ENCODE results near the gene NDUFA5. TPM values are rescaled to one million over a fixed set of nuclear protein-coding genes. Genes with fewer than 3 reads are reported as not detected.

The NDUFA5 gene
- total RNA-seq, 1 experiment from 2014 or later = 53.4 TPM

DNA sequence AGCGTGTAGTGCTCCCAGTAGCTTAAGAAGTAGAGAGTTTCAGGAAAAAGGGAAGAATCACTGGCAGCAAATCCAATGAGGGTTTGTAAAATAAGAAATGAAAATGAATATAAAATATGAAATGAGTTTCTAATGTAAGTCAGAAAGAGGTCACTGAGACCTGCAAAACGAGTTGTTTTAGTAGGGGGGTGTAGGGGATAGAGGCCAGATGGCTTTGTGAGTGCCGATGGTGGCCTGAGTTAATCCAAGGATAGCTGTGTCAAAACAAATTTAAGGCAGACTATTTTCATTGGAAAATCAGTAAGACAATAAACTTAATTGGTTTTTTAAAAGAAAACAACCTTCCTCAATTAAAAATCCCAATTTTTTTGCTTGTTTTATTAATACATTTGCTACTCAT, 43.3 kb upstream of the NDUFA5 start:
- Histone ChIP-seq H3K9me3 (ENCODE audit: control insufficient read depth, insufficient read depth, low read depth, low read length) (no peaks in the 10 kb centered on the region), H3K27ac (ENCODE audit: low read length) (no peak overlapping the region), H3K4me3 (ENCODE audit: low read depth in 2 of 2, low read length in 2 of 2) (no peak overlapping the region), H3K36me3 (ENCODE audit: control insufficient read depth, insufficient read depth, low read length) (no peaks in the 10 kb centered on the region), H3K4me1 (ENCODE audit: control insufficient read depth, insufficient read depth, low read length) (no peaks in the 10 kb centered on the region), H3K27me3 (ENCODE audit: control insufficient read depth, insufficient read depth, low read length) (no peaks in the 10 kb centered on the region)
- in situ Hi-C loops (cut with HindIII; ENCODE audit: low pct_unique_long_range_greater_than_20kb, low sequenced_read_pairs) (no loop called here), intact Hi-C loops (cut with micrococcal nuclease; ENCODE audit: unreplicated experiment) (no loop called here)
- ATAC-seq (no peak), DNase-seq (ENCODE audit: low read depth, low spot score) (no peak)
- ChIA-PET CTCF (no interaction called here), POLR2A (no interaction called here)
- BruUV-seq (replicated peaks) = no TSS peak
- TF ChIP-seq POLR2AphosphoS5 (IDR thresholded peaks at IDR 0.05; ENCODE audit: low read depth, low read length) (no peak), TCF7L2 (IDR thresholded peaks at IDR 0.05; ENCODE audit: low read depth, low read length) (no peak), SIN3A (IDR thresholded peaks at IDR 0.05; ENCODE audit: borderline replicate concordance, insufficient read depth, low read depth, low read length) (no peak)
- TF ChIP-seq, protein P1, sequence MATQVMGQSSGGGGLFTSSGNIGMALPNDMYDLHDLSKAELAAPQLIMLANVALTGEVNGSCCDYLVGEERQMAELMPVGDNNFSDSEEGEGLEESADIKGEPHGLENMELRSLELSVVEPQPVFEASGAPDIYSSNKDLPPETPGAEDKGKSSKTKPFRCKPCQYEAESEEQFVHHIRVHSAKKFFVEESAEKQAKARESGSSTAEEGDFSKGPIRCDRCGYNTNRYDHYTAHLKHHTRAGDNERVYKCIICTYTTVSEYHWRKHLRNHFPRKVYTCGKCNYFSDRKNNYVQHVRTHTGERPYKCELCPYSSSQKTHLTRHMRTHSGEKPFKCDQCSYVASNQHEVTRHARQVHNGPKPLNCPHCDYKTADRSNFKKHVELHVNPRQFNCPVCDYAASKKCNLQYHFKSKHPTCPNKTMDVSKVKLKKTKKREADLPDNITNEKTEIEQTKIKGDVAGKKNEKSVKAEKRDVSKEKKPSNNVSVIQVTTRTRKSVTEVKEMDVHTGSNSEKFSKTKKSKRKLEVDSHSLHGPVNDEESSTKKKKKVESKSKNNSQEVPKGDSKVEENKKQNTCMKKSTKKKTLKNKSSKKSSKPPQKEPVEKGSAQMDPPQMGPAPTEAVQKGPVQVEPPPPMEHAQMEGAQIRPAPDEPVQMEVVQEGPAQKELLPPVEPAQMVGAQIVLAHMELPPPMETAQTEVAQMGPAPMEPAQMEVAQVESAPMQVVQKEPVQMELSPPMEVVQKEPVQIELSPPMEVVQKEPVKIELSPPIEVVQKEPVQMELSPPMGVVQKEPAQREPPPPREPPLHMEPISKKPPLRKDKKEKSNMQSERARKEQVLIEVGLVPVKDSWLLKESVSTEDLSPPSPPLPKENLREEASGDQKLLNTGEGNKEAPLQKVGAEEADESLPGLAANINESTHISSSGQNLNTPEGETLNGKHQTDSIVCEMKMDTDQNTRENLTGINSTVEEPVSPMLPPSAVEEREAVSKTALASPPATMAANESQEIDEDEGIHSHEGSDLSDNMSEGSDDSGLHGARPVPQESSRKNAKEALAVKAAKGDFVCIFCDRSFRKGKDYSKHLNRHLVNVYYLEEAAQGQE (IDR thresholded peaks at IDR 0.05; ENCODE audit: insufficient read depth in 1 of 2, low read depth in 2 of 2, low read length in 1 of 2) = no peak
- TF ChIP-seq, protein P2, sequence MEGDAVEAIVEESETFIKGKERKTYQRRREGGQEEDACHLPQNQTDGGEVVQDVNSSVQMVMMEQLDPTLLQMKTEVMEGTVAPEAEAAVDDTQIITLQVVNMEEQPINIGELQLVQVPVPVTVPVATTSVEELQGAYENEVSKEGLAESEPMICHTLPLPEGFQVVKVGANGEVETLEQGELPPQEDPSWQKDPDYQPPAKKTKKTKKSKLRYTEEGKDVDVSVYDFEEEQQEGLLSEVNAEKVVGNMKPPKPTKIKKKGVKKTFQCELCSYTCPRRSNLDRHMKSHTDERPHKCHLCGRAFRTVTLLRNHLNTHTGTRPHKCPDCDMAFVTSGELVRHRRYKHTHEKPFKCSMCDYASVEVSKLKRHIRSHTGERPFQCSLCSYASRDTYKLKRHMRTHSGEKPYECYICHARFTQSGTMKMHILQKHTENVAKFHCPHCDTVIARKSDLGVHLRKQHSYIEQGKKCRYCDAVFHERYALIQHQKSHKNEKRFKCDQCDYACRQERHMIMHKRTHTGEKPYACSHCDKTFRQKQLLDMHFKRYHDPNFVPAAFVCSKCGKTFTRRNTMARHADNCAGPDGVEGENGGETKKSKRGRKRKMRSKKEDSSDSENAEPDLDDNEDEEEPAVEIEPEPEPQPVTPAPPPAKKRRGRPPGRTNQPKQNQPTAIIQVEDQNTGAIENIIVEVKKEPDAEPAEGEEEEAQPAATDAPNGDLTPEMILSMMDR (IDR thresholded peaks at IDR 0.05) = no peak

DNA sequence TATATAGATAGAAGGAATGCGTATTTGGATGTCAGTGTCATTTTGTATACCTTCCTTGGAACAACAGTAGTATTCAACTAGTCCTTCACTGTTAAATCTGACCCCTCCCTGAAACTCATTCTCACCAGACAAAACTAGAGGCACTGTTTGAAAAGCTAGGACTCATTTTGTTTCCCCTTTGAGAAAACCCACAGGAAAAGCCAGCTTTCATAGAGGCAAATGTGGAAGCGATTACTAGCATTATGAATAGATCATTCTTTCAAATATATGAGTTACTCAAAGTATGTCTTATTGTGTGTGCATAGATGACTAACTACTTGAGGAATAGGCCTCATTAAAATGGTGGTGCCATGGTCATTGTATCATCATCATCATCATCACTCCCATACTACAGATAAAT, 42.1 kb upstream of the NDUFA5 start:
- intact Hi-C loops (cut with micrococcal nuclease; ENCODE audit: unreplicated experiment) = no loop called here
- ATAC-seq = no peak
- CTCF ChIA-PET = no interaction called here
- BruUV-seq (replicated peaks) = no TSS peak
- POLR2A ChIA-PET = no interaction called here
- H3K9me3 ChIP-seq (ENCODE audit: control insufficient read depth, insufficient read depth, low read depth, low read length) = no peaks in the 10 kb centered on the region
- H3K4me1 ChIP-seq (ENCODE audit: control insufficient read depth, insufficient read depth, low read length) = no peaks in the 10 kb centered on the region
- H3K36me3 ChIP-seq (ENCODE audit: control insufficient read depth, insufficient read depth, low read length) = no peaks in the 10 kb centered on the region
- H3K27ac ChIP-seq (ENCODE audit: low read length) = no peak overlapping the region
- H3K27me3 ChIP-seq (ENCODE audit: control insufficient read depth, insufficient read depth, low read length) = no peaks in the 10 kb centered on the region
- in situ Hi-C loops (cut with HindIII; ENCODE audit: low pct_unique_long_range_greater_than_20kb, low sequenced_read_pairs) = no loop called here
- DNase-seq (ENCODE audit: low read depth, low spot score) = no peak
- no peak overlapping the region for H3K4me3 ChIP-seq (ENCODE audit: low read depth in 2 of 2, low read length in 2 of 2)
- TF ChIP-seq, protein P2 (IDR thresholded peaks at IDR 0.05) = no peak
- TF ChIP-seq TCF7L2 (IDR thresholded peaks at IDR 0.05; ENCODE audit: low read depth, low read length) = no peak
- TF ChIP-seq SIN3A (IDR thresholded peaks at IDR 0.05; ENCODE audit: borderline replicate concordance, insufficient read depth, low read depth, low read length) = no peak
- no peak for TF ChIP-seq POLR2AphosphoS5 (IDR thresholded peaks at IDR 0.05; ENCODE audit: low read depth, low read length)
- TF ChIP-seq, protein P1 (IDR thresholded peaks at IDR 0.05; ENCODE audit: insufficient read depth in 1 of 2, low read depth in 2 of 2, low read length in 1 of 2) = no peak

All from Panc1 (cell line).